ENCODE measurements around the gene PFDN6.
"Not testable (repeated sequence)": the region's sequence is repeated elsewhere in the genome, so short reads cannot be mapped to it uniquely, and the experiment has no call there.

Gene PFDN6

DNA sequence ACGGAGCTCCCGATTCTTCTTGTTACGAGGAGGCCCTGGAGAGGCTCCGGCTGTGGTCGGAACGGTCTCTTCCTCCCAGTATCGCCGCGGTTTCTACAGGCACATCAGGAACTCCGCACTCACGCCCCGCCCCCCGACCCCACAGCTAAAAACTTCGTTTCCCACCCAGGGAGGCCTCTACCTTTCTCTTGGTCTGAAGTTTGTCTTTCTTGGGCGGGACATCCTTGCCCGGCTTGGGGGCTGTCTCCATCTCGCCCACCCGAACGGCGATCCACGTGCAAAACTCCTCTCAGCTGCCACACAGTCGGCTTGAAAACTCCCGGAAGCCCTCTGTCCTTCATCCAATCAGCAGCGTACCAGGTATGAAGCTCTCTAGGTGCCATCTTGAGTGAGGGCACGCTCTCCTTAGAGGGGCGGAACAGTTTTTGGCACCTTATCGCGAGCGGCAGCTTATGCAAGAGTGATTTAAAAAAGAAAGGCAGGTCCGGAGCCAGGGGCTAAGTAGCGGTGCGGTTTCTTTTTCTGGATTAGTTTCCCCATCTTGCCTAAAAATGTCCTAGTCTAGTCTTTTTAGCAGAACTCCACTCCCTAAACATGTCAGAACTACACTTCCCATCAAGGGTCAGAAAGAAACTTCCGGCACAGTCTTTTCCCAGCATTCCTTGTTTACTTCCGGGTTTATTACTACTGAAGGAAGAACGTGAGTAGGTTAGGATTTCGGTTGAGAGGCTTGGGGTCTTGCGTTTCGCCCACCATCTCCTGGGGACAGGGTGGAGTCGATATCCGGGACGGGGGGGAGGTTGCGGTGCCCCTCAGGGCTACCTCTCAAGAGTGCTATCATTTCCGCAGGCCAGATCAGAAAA, at the start of gene PFDN6, which contains the start of gene WDR46:
Gene PFDN6 (plus strand): TSS at position 681 of the 863 bp plus-strand sequence. CDS start 256 bp downstream, outside the sequence.
Gene WDR46 (minus strand): TSS at position 319 of the 863 bp plus-strand sequence. CDS start 69 bp downstream, at position 250.
- in situ Hi-C loops (cut with HindIII; ENCODE audit: low sequenced_read_pairs): no loop called here

DNA sequence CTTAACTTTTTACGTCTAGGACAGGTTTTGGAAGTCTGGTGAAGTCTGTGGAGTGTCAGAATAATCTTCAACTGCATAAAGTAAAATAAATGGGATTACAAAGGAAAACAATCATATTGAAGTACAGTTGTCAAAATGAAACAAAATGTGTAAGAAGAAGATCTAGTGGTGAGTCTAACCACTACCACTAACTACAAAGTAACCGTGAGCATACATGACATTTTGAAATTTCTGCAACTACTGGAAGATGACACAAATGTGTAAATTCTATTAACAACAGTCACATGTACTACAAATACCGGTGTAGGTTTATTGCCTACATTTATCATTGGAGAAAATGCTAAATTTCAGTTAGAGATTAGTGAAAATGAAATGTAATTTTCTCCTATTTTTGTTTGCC, 47.4 kb upstream of the PFDN6 start:
- in situ Hi-C loops (cut with HindIII; ENCODE audit: low sequenced_read_pairs): no loop called here

DNA sequence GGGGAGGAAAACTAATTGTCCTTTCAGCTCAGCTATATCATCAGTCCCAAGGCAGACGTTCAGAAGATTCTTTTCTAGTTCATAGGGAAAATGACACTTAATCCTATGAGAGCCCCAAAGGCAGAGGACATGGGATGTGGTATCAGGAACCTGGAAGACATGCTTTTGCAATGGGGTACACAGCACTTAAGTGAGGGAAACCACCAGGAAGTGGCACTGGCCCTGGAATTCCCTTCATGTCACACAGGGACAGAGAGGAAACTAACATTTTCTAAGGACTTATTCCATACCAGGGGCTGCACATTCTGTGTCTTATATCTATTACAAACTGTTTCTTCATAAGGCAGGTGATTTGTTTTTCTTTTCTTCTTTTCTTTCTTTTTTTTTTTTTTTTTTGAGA, 45.9 kb upstream of the PFDN6 start:
- in situ Hi-C loops (cut with HindIII; ENCODE audit: low sequenced_read_pairs): no loop called here

DNA sequence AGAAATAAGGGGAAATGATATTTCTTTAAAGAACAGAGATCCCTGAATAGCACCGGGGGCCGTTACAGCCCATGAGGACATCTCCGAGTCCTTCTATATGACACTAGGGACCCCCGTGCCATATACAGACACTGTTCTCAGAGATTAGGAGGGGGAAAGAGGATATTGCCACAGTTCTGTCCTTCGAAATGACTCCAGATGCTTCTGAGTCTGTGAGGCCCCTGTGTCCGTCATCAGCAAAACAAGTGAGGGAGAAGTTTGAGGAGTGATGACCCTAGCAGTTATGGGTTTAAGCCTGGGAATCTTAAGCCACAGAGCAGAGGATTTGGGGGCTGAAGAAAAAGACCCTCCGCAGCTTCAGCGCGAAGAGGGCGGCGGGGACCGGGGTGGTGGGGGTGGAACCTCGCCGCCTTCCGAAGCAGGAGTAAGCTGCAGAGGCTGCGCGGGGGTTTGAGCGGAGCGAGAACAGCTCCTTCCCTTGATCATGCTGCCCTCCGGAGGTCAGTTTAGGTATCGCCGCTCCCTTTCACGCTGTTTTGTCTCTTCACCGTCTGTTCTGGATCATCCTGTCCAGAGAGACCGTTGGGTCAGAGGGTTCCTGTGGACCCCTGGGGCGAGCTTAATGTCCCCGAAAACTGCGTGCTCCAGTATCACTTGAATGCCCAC, 41.3 kb upstream of the PFDN6 start:
- in situ Hi-C loops (cut with HindIII; ENCODE audit: low sequenced_read_pairs): no loop called here

DNA sequence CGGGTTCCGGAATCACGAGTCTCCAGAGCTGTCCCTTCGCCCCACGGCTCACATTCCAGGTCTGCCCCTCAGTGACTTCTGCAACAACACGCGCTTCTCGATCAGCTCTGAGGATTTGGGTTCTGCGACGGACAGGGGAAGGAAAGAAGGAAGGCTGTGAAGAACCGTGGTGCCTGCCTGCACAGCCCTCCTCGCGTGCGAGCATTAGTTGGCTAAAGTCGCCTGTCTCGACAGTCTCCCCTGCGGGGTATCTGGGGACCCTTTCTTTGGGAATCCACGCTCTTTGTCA, 40.8 kb upstream of the PFDN6 start:
- in situ Hi-C loops (cut with HindIII; ENCODE audit: low sequenced_read_pairs): no loop called here

DNA sequence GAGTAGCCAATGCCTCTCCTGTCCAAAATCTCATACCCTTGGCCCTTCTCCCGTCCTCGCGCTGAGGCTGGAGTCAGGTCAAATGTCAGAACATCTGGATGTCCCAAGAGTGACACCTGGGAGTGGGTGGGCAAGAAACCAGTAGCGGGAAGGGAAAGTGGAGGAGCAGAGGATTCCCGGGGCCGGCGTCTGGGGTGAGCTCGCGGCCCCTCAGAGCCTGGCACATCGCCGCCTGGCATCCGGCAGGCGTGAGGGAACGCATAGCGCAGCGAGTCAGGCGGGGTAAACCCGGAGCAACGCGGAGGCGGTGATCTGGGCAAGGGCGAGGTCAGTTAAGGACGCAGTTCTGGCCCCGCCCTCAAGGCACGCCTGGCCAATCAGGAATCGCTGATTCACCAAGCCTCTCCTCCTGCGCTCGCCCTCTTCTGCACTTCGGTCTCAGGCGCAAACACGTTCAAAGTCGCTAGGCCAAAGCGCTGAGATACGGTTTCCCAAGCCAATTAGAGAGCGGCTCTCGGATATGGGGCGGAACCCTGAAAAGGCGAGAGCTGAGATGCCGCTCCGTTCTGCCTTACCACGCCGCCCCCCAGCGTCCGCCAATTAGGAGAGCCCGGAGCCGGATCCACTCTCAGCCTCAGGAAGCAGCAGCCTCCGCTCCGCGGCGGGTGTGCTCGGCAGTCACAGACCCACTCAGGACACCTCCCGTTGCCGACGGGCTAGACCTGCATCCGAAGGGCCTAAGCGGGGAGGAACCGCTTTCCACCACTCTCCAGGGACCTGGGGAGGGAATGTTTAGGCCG, 40.3 kb upstream of the PFDN6 start:
- in situ Hi-C loops (cut with HindIII; ENCODE audit: low sequenced_read_pairs): no loop called here

DNA sequence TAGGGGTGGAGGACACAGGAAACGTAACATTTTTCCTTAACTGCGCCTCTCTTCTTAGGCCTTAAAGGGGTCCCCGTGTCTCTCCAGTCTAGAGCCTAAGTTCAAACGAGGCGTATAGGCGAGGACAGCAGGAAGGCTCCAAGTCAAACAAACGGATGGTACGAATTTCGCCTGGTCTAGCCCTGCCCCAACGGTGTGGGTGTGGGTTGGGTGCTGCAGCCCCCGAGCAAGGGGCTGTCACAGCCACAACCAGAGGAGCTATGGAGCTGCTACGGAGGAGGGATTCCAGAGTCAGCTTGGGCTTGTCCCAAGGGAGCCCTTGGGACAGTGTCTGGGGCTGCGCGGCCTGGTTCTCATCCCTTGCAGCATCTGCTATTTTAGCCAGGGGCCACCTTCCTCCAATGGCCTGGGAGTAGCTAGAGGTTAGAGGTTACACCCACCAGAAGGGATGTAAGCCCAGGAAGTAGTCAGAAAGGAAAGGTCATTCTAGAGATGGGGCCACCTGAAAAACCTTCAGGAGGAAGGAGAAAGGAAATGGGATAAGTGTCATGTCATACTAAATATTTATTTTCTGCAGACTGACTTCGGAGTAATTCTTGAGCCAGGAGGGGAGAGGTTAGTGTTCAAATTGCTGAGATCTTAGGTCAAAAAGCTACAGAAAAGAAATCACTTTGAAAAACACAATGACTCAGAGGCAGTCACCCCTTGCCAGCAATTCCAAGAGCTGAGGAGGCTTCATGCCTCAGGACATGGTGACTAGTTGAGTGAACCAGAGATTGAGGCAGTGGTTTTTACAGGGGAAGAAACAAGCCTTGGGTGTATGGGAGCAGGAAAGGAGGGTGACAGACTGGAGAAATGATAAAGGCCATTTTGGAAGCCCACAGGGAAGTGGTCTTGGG, 39.4 kb upstream of the PFDN6 start:
- in situ Hi-C loops (cut with HindIII; ENCODE audit: low sequenced_read_pairs): no loop called here

DNA sequence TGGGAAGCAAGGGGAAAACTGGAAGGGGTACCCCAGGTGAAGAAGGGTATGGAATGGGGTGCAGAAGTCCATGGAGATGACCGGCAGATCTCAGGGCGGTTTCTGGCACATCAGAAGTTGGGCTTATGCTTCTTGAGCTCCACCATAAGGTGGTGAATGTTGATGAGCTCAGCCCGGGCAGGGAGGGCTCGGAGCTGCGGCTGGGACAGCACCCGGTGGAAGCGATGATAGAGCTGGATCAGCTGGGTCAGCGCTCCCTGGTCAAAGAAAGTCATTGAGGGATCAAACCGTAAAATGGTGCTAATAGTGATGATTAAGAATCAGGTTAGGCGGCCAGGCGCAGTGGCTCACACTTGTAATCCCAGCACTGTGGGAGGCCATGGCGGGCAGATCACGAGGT, 38.7 kb upstream of the PFDN6 start:
- in situ Hi-C loops (cut with HindIII; ENCODE audit: low sequenced_read_pairs): no loop called here

DNA sequence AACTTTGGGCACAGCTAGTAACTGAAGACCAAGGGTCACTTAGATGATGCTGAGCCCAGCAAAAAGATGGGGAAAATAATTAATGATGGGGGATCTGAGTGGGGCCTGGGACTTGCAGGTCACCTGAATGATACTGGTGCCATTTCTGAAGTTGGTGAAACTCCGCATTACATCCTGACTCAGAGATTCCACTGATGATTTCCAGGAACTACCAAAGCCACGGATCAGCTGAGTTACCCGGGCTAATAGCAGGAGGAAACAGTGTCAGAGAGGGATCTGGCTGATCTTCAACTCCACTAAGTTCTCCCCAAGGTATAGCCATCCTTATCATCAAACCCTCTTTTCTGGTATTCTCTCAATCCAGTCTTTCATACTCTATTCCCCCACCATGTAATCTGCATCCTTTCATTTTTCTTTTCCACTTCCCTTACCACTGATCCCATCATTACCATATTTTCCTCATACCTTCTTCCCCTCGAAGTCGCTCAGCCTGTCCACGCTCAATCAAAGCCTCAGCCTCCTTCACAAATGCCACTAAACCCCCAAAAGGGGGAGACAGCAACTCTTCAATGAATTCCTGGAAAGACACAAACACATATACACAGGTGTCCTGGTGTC, 37.9 kb upstream of the PFDN6 start:
- in situ Hi-C loops (cut with HindIII; ENCODE audit: low sequenced_read_pairs): no loop called here

DNA sequence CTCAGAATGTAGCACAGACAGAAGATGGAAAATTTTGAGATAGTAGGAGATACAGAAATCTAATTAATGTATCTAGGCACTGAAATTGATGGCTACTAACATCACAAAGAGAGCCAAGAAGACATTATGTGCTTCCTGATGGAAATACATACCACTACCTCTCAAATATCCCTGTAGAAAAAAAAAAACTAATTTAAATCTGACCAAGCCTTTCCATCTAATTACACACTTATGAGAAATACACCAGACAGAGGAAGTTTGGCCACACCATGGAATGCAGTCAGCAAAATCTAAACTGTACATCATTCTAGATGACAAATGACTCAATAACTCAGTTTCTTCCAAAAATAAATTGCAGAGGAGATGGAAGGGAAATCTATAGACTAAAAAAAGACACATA, 36.6 kb upstream of the PFDN6 start:
- in situ Hi-C loops (cut with HindIII; ENCODE audit: low sequenced_read_pairs): no loop called here

DNA sequence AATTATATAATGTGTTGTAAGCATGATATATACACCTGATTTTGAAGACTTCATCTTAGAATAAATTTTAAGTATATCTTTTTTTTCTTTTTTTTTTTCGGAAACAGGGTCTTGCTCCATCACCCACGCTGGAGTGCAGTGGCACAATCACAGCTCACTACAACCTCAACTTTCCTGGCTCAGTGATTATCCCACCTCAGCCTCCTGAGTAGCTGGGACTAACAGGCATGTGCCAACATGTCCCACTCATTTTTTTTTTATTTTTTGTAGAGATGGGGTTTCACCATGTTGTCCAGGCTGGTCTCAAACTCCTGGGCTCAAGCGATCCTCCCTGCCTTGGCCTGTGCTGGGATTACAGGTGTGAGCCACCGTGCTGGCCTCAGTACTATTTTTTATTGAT, 34.8 kb upstream of the PFDN6 start:
- in situ Hi-C loops (cut with HindIII; ENCODE audit: low sequenced_read_pairs): no loop called here

DNA sequence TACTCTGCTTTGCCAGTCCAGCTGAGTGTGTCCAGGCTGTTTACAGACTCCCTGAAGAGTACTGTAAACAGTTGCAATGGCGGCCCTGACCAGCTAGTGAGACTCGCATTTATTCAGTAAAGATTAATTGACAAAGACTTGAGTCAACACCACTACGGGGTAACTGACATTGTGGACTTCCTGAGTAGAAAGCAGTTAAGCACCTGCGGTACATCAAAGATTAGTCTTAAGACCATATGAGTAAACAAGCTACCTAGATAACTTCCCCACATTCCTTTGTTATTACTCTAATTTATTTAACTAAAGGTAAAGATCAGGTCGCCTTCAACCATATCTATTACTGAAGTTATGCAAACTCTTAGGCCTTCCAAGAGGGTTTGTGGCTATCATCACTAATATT, 30.4 kb upstream of the PFDN6 start:
- in situ Hi-C loops (cut with HindIII; ENCODE audit: low sequenced_read_pairs): no loop called here

DNA sequence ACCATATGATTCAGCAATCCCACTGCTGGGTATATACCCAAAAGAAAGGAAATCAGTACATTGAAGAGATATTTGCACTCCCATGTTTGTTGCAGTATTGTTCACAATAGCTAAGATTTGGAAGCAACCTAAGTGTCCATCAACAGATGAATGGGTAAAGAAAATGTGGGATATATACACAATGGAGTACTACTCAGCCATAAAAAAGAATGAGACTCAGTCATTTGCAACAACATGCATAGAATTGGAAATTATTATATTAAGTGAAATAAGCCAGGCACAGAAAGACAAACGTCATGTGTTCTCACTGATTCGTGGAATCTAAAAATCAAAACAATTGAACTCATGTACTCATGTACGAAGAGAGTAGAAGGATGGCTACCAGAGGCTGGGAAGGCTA, 26.9 kb upstream of the PFDN6 start:
- in situ Hi-C loops (cut with HindIII; ENCODE audit: low sequenced_read_pairs): not testable (repeated sequence)

DNA sequence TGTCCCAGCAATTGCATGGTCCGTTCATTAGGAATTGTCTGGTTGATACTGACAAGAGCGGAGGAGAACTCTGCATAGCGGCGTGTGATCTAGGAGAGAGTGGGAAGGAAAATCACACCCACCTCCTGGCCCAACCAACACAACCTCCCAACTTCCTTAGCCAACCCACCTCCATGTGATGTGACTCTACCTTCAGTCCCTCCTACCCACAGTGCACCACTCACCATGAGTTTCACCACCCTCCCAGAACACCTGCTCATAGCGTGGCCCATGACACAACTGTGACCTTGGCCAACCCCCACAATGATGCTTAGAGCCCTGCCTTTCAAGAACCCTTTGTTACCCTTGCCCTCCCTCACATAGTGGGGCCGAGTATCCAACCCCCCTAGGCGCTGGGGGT, 25.4 kb upstream of the PFDN6 start:
- in situ Hi-C loops (cut with HindIII; ENCODE audit: low sequenced_read_pairs): no loop called here

DNA sequence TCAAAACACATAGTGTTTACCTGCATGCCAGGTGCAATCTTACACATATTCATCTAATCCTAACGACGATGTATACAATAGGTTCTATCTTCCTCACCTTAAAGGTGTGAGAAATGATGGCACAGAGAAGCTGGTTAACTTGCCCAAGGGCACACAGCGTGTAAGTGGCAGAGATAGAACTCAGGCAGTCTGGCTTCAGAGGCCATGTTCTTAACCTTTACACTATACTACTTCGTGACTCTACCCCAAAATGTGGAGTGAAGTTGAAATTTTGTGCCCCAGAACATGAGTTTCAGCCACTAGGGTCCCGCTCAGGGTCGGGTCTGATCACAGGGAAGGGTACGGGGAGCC, 18.3 kb upstream of the PFDN6 start:
- in situ Hi-C loops (cut with HindIII; ENCODE audit: low sequenced_read_pairs): no loop called here

DNA sequence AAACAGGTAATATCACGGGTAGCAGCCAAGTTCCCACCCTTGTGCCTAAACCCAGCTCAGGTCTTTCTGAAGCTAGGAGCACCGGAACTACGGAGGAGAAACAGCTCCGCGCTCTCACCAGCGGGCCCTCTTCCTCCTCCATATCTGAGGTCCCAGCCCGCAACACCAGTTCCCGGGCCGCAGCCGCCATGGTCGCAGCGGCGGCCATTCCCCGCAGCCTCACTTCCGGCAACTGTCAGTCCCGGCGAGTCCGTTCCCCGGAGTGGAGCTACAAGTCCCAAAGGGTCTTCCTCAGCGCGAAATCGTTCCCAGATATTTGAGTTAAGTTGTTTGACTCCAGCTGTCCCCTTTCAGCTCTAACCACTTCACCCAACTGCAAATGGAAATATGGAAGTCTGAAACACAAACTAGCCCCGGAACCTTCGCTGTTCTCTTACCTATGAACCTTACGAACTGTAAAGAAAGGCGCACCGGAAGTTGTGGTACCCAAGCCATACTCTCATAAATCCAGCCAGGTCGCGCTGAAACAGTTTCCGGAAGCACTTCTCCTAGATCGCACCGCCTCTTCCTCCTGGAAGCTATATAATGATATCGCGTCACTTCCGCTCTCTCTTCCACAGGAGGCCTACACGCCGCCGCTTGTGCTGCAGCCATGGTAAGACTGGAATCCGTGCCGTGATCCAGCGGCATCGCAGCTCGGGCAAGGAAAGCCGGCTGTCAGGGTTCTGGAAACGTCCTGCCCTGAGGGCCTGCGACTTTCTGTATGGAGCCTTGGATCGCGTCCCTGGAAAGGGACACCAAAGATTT, 17.7 kb upstream of the PFDN6 start, which contains the start of the genes RPS18 and VPS52:
Gene RPS18 (plus strand): TSS at position 608 of the 807 bp plus-strand sequence. CDS start 45 bp downstream, at position 653.
Gene VPS52 (minus strand): TSS at position 409 of the 807 bp plus-strand sequence. CDS start 201 bp downstream, at position 208.
- in situ Hi-C loops (cut with HindIII; ENCODE audit: low sequenced_read_pairs): no loop called here

DNA sequence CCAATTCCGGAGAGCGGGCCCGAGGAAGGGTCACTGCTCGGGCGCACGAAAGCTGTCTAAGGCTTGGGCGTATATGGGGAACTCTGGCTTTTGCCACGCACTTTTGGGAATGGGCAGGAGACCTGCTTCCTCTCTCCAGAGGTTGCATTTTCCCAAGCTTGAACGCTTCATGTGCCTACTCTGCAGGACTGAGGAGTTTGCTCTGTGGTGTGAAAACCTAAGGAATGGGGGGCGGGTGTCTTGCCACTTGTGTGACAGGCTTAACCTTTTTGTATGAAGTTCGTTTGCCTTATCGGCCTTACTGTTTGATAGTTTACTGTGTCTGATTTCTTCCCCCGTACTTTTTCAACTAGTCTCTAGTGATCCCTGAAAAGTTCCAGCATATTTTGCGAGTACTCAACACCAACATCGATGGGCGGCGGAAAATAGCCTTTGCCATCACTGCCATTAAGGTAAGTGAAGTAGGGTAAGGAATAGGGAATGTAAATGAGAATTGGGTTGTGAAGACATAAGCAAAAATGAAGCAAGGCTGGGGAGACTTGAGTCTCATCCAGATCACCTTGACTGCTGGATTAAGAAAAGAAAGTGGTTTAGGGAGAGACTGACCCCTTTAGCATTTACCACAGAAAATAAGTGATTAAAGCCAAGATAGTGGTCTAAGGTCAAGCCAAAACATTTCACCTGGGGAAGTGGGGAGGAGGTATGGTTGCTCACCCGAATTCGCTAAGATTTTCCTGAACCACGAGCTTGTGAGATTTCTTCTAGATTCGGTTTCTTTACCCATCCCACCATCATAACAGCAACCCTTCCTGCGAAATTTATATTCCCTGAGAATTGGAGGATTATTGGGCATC, 16.9 kb upstream of the PFDN6 start:
- in situ Hi-C loops (cut with HindIII; ENCODE audit: low sequenced_read_pairs): no loop called here

All from endothelial cell of hepatic sinusoid (primary cell).